K562 (cell line): ENCODE data around the gene TAS2R40. TPM values are rescaled to one million over a fixed set of nuclear protein-coding genes. Genes with fewer than 3 reads are reported as not detected.

Source experiments
- ATAC-seq: fragments of 200-7000 bp; cut with Tn5 transposase; 3 replicates; pipeline ENCODE4 v1.9.1; 2020; ENCODE audit warnings: moderate library complexity
- BruUV-seq: library from RNA; stranded (reverse); fragments of 400-500 nt; replicated peaks from 2 replicates; lab custom pipeline; 2021; lab: Mats Ljungman, UMichigan
- CTCF ChIA-PET: fragments of 300-600 bp; formaldehyde crosslinking; extraction: SDS; loops from one replicate; lab custom pipeline; 2021; ENCODE audit warnings: low intra/inter-chr PET ratio; lab: Yijun Ruan, JAX
- POLR2A ChIA-PET: fragments of 300-600, 350-650 bp; sonication (Branson Sonifier 250); formaldehyde crosslinking; extraction: SDS; loops from one replicate; lab custom pipeline; 2021; ENCODE audit warnings: antibody characterized with exemption, inconsistent platforms; lab: Yijun Ruan, JAX
- DNase-seq, 4 experiments: peaks; one replicate each; pipeline versions ENCODE4 v3.0.0 to v3.0.0-alpha.2; 2011 to 2018; ENCODE audit warnings: low spot score in 3 of 4, mixed read lengths in 3 of 4; ENCODE audit errors: extremely low read depth in 1 of 4
- FAIRE-seq: peaks from 2 replicates; lab custom pipeline; 2011; peaks lifted over from hg19 to GRCh38; lab: Jason Lieb, UNC
- H2AFZ ChIP-seq: 2 replicates; pipeline ENCODE4 v1.6.0; 2011; ENCODE audit warnings: low read depth, low read length, control low read depth, inconsistent platforms
- H3K27ac ChIP-seq: fragments of 200-600 bp; 3 replicates; pipeline ENCODE4 v1.8.0; 2011; ENCODE audit warnings: low read depth, mild to moderate bottlenecking, control low read depth, inconsistent platforms, low read length, moderate library complexity, mixed read lengths; ENCODE audit errors: extremely low read depth
- H3K27me3 ChIP-seq, 2 experiments: fragments of 300-600 bp in 1 of 2; 2 replicates in 1 of 2; 3 replicates in 1 of 2; pipeline versions ENCODE4 v1.6.0 to v1.8.0; 2011; ENCODE audit warnings: inconsistent platforms in 2 of 2, low read length in 2 of 2, mild to moderate bottlenecking in 1 of 2, mixed read lengths in 1 of 2, moderate library complexity in 1 of 2; ENCODE audit not compliant: control insufficient read depth in 2 of 2, insufficient read depth in 2 of 2
- H3K36me3 ChIP-seq: fragments of 300-600 bp; 3 replicates; pipeline ENCODE4 v1.8.0; 2011; ENCODE audit warnings: mild to moderate bottlenecking, low read length, inconsistent platforms; ENCODE audit not compliant: control insufficient read depth, insufficient read depth
- H3K4me1 ChIP-seq, 2 experiments: fragments of 200-600 bp in 1 of 2; replicated peaks in 1 of 2; 2 replicates in 1 of 2; 3 replicates in 1 of 2; pipeline versions ENCODE4 v1.5.1 to v1.8.0; 2011; ENCODE audit warnings: inconsistent platforms in 2 of 2, low read length in 2 of 2, mild to moderate bottlenecking in 1 of 2, mixed read lengths in 1 of 2, moderate library complexity in 1 of 2; ENCODE audit not compliant: control insufficient read depth in 2 of 2, insufficient read depth in 2 of 2
- H3K4me2 ChIP-seq: 2 replicates; pipeline ENCODE4 v1.6.1; 2011; ENCODE audit warnings: low read length, control low read depth, inconsistent platforms, mixed read lengths; ENCODE audit not compliant: insufficient read depth
- H3K4me3 ChIP-seq: fragments of 200-600 bp; sonication (generic), shearing (Covaris generic); 2 replicates; pipeline ENCODE4 v1.5.1; 2016; ENCODE audit warnings: control low read depth, inconsistent platforms
- H3K79me2 ChIP-seq: fragments of 200-600 bp; 3 replicates; pipeline ENCODE4 v1.8.0; 2011; ENCODE audit warnings: low read length, inconsistent platforms; ENCODE audit not compliant: control insufficient read depth, insufficient read depth
- H3K9ac ChIP-seq, 2 experiments: 2 replicates each; pipeline versions ENCODE4 v1.6.0 to v1.6.1; 2011; ENCODE audit warnings: low read depth in 2 of 2, low read length in 2 of 2, control low read depth in 1 of 2, inconsistent platforms in 1 of 2, mild to moderate bottlenecking in 1 of 2, mixed read lengths in 1 of 2; ENCODE audit not compliant: insufficient read depth in 1 of 2
- H3K9me1 ChIP-seq: one replicate; pipeline ENCODE4 v1.6.0; 2011; ENCODE audit warnings: inconsistent platforms, mild to moderate bottlenecking, low read length, moderate library complexity; ENCODE audit not compliant: control insufficient read depth, insufficient read depth
- H3K9me3 ChIP-seq: replicated peaks from 2 replicates; pipeline ENCODE4 v1.5.1; 2011; ENCODE audit warnings: low read depth, low read length, inconsistent platforms; ENCODE audit not compliant: control insufficient read depth, insufficient read depth
- H4K20me1 ChIP-seq: replicated peaks from 2 replicates; pipeline ENCODE4 v1.6.1; 2011; ENCODE audit warnings: low read length, inconsistent platforms, mixed read lengths; ENCODE audit not compliant: control insufficient read depth, insufficient read depth
- WGBS: fragments of 100-300 bp; shearing (Covaris generic); methylation state at CpG from one replicate; pipeline ENCODE4 v1.1.6; 2016; ENCODE audit warnings: low coverage, mixed read lengths; ENCODE audit not compliant: insufficient coverage; ENCODE audit errors: missing lambda C conversion rate; 5-methylcytosine and 5-hydroxymethylcytosine counted together
- in situ Hi-C: fragments of 300-500 bp; cut with MboI; formaldehyde crosslinking; loops from 4 replicates; pipeline ENCODE4 v1.15.0; 2018; ENCODE audit warnings: inconsistent platforms, mixed read lengths
- intact Hi-C: fragments of 100-400 bp; cut with micrococcal nuclease; formaldehyde crosslinking; loops from 2 replicates; pipeline ENCODE4 v1.14.2; 2022
- polyA plus RNA-seq, 8 experiments: library from polyadenylated mRNA; depleted of rRNA in 4 of 8; stranded (reverse) in 5 of 8; unstranded in 3 of 8; fragments of >200 nt; fragmentation: Nextera tagmentation in 2 of 8; fragmentation: Illumina TruSeq in 1 of 8; extraction: Ambion mirVana in 2 of 8; extraction: Trizol in 1 of 8; gene quantifications; 2 replicates each; pipeline versions ENCODE4 v1.2.1 to v1.2.3, GENCODE V29; 2011 to 2014; ENCODE audit warnings: inconsistent platforms in 1 of 8, missing spikeins in 1 of 8
- total RNA-seq, 7 experiments: library from RNA; depleted of rRNA in 6 of 7; stranded (reverse); fragments of >200 nt in 6 of 7; fragmentation: Illumina TruSeq in 2 of 7; extraction: Trizol in 2 of 7; gene quantifications; 2 replicates each; pipeline versions ENCODE4 v1.2.1 to v1.2.3, GENCODE V29; 2011 to 2021; ENCODE audit warnings: low replicate concordance in 1 of 7
- TF ChIP-seq, protein P1 (sequence below): fragments of 150-350 bp; IDR thresholded peaks from 2 replicates; pipeline ENCODE4 v1.6.1; 2014; ENCODE audit warnings: low read depth, mild to moderate bottlenecking, low read length, borderline replicate concordance
- TF ChIP-seq, protein P2 (sequence below): fragments of 250-450 bp; sonication (Bioruptor Pico); IDR thresholded peaks from 2 replicates; pipeline ENCODE4 v1.8.0; 2022; ENCODE audit warnings: moderate library complexity, mild to moderate bottlenecking, inconsistent platforms

Gene TAS2R40
- total and polyA plus RNA-seq, 9 of the 15 experiments (the other 6 are each of a cell fraction or from before 2014, with no cell fraction given) = not detected

DNA sequence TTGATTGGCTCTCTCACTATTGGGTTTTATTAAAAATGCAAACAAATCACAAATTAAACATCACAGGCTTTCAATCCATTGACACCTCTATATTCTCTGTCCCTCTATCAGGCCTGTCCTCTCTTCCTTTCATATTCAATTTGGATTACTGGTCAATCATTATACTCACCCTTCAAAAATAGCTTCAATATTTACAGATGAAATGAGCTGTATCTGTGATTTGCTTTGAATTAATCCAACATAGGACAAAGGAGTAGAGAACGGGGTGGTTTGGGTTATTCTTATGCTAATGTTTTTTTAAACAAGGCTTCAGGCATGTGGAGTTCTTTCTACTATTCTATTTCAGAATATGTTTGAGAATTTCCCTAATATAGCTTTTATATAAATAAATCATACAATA, 36.3 kb upstream of the TAS2R40 start:
- ATAC-seq = no peak
- peaks cover 0 to 11% of the 10 kb centered on the region in 2 experiments; a peak in 2 of 5 replicates for H3K27me3 ChIP-seq
- 0% methylated on average over 1 of the region's 1 CpG for WGBS
- no peaks in the 10 kb centered on the region for H3K4me1 ChIP-seq
- no peak overlapping the region for H2AFZ ChIP-seq
- no TSS peak for BruUV-seq
- no peaks in the 10 kb centered on the region for H3K9me1 ChIP-seq
- intact Hi-C loops = no loop called here
- no peaks in the 10 kb centered on the region for H3K36me3 ChIP-seq
- H3K4me3 ChIP-seq = no peak overlapping the region
- CTCF ChIA-PET = no interaction called here
- TF ChIP-seq, protein P1, sequence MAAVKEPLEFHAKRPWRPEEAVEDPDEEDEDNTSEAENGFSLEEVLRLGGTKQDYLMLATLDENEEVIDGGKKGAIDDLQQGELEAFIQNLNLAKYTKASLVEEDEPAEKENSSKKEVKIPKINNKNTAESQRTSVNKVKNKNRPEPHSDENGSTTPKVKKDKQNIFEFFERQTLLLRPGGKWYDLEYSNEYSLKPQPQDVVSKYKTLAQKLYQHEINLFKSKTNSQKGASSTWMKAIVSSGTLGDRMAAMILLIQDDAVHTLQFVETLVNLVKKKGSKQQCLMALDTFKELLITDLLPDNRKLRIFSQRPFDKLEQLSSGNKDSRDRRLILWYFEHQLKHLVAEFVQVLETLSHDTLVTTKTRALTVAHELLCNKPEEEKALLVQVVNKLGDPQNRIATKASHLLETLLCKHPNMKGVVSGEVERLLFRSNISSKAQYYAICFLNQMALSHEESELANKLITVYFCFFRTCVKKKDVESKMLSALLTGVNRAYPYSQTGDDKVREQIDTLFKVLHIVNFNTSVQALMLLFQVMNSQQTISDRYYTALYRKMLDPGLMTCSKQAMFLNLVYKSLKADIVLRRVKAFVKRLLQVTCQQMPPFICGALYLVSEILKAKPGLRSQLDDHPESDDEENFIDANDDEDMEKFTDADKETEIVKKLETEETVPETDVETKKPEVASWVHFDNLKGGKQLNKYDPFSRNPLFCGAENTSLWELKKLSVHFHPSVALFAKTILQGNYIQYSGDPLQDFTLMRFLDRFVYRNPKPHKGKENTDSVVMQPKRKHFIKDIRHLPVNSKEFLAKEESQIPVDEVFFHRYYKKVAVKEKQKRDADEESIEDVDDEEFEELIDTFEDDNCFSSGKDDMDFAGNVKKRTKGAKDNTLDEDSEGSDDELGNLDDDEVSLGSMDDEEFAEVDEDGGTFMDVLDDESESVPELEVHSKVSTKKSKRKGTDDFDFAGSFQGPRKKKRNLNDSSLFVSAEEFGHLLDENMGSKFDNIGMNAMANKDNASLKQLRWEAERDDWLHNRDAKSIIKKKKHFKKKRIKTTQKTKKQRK = no peak
- TF ChIP-seq, protein P2, sequence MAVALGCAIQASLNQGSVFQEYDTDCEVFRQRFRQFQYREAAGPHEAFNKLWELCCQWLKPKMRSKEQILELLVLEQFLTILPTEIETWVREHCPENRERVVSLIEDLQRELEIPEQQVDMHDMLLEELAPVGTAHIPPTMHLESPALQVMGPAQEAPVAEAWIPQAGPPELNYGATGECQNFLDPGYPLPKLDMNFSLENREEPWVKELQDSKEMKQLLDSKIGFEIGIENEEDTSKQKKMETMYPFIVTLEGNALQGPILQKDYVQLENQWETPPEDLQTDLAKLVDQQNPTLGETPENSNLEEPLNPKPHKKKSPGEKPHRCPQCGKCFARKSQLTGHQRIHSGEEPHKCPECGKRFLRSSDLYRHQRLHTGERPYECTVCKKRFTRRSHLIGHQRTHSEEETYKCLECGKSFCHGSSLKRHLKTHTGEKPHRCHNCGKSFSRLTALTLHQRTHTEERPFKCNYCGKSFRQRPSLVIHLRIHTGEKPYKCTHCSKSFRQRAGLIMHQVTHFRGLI = no peak
- TF ChIP-seq, all 486 proteins: peak for 0
- in situ Hi-C loops = no loop called here
- Histone ChIP-seq H4K20me1 (no peaks in the 10 kb centered on the region), H3K4me2 (no peak overlapping the region), H3K9ac (no peak overlapping the region), H3K27ac (no peak overlapping the region), H3K79me2 (no peaks in the 10 kb centered on the region), H3K9me3 (no peaks in the 10 kb centered on the region)
- FAIRE-seq (no peak), DNase-seq (no peak)
- POLR2A ChIA-PET = no interaction called here
